Activated T-cell treated with anti-CD3 and anti-CD28 coated beads, Interleukin-2, amount 50 U/mL, for 4 hours (primary cell): Measurements from ENCODE around the gene SUPT4H1. TPM values are rescaled to one million over a fixed set of nuclear protein-coding genes. Genes with fewer than 3 reads are reported as not detected.

Source experiments
- ATAC-seq, 2 donors: fragments of 200-7000 bp; cut with Tn5 transposase; one replicate each; pipeline ENCODE4 v1.10.0; 2021
- DNase-seq: peaks from one replicate; pipeline ENCODE4 v3.0.0-alpha.2; 2020
- H3K27me3 Mint-ChIP-seq: one replicate; pipeline ENCODE4 v1.8.0; 2021; ENCODE audit warnings: low read depth, mixed read lengths
- H3K36me3 Mint-ChIP-seq: one replicate; pipeline ENCODE4 v1.8.0; 2022; ENCODE audit warnings: mixed read lengths; ENCODE audit not compliant: insufficient read depth
- H3K4me1 Mint-ChIP-seq: one replicate; pipeline ENCODE4 v1.8.0; 2021; ENCODE audit warnings: low read depth, mixed read lengths
- H3K4me3 Mint-ChIP-seq: one replicate; pipeline ENCODE4 v1.8.0; 2021; ENCODE audit warnings: mild to moderate bottlenecking, moderate library complexity, mixed read lengths
- H3K9me3 Mint-ChIP-seq: one replicate; pipeline ENCODE4 v1.8.0; 2021; ENCODE audit warnings: mixed read lengths
- total RNA-seq, 3 donors: library from RNA; stranded (reverse); gene quantifications; one replicate each; pipeline ENCODE4 v1.2.1, GENCODE V29; 2021

The SUPT4H1 gene
- total RNA-seq, 3 donors from 2014 or later: 144 to 154 (median 152) TPM

GRCh38 chr17:58362368-58363014 lies 10.5 kb upstream of the SUPT4H1 start:
- no peaks in the 10 kb centered on the region for H3K9me3 Mint-ChIP-seq
- H3K36me3 Mint-ChIP-seq: no peaks in the 10 kb centered on the region
- ATAC-seq (no peak), DNase-seq (no peak)
- H3K4me3 Mint-ChIP-seq: no peak overlapping the region
- no peaks in the 10 kb centered on the region for H3K27me3 Mint-ChIP-seq
- H3K4me1 Mint-ChIP-seq: peaks cover 7% of the 10 kb centered on the region

DNA sequence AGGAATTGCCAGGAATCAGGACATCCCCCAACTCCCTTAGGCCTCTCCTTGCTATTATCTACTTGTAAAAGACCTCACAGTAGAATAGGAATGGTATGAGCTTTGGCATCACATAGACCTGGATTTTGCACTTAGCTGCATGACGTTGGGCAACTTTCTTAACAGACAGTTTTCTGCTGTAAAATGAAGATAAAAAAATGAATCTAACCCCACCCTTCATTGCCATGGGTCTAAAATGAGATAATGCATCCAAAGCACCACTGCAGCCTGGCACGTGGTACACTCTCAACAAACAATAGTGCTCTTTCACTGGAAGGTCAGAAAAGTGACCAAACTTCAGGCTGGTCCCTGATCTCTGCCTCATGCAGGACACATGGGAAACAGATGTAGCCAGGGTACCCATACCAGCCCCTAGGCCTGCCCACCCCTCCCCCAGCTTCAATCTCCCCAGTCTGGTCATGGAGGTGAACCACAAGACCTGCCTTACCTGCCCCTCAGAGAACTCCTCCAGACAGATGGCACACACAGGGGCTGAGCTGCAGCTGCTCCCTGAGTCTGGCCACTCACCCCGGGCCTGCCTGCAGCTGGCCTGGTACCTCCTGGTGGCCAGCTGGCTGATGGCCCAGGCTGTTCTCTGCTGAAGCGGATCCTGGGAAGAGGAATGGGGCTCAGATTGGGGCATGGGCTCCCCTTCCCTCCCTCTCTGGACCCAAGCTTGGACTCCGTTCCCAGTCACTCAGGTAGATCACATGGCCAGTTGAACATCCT lies 8.5 kb upstream of the SUPT4H1 start:
- DNase-seq (no peak), ATAC-seq (no peak)
- H3K27me3 Mint-ChIP-seq: no peaks in the 10 kb centered on the region
- peaks cover 4% of the 10 kb centered on the region for H3K4me1 Mint-ChIP-seq
- peaks cover 5% of the 10 kb centered on the region for H3K36me3 Mint-ChIP-seq
- no peak overlapping the region for H3K4me3 Mint-ChIP-seq
- no peaks in the 10 kb centered on the region for H3K9me3 Mint-ChIP-seq

GRCh38 chr17:58358408-58359172 lies 6.6 kb upstream of the SUPT4H1 start:
- Mint-ChIP-seq H3K9me3 (no peaks in the 10 kb centered on the region), H3K27me3 (no peaks in the 10 kb centered on the region), H3K36me3 (peaks cover 5% of the 10 kb centered on the region), H3K4me1 (peaks cover 8% of the 10 kb centered on the region), H3K4me3 (no peak overlapping the region)
- DNase-seq (no peak), ATAC-seq (no peak)

DNA sequence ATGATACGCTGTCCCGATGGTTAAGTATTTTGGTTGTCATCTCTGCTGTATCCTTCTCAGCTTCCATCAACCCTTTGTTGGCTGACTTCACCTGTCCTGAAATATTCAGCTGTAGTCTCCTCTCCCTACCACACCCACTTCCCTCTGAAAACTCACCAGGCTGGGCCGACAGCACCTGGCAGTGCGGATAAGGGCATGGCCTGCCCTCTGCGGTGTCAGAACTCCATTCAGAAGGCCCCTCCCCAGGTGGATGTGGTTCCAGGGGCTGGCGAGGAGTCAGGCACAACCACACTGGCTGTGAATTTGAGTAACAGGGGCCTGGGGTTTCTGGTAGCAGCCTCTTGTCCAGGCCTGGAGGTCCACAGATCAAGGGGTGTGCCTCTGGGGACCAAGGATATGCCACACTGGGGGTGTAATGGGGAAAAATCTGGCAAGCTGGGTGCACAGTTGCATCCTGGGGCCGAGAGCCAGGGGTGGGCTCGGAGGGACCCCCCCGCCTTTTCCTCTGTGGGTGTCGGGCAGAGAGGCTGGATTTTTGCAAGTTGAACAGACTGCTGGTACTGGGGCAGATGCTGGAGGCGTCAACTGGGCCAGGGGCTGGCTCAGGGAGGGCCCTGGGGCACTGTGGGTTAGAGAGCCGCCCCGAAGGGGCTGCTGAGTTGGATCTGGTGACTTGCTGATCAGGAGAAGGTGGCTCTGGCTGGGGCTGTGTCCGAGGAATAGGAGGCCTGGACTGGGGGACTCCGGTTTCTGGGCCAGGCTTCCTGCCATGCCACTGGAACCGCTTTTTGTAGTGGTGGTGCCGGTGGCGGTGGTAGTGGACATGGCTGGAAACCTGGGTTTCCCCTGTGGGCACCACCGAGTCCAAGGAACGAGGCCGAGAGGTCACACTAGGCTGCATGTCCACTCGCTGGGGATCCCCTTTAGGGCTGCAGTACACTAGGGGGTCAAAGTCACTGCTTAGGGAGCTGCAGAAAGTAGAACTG lies 5.6 kb upstream of the SUPT4H1 start:
- ATAC-seq (no peak), DNase-seq (no peak)
- Mint-ChIP-seq H3K9me3 (no peaks in the 10 kb centered on the region), H3K36me3 (peaks cover 5% of the 10 kb centered on the region), H3K4me3 (no peak overlapping the region), H3K27me3 (no peaks in the 10 kb centered on the region), H3K4me1 (peaks cover 18% of the 10 kb centered on the region)

GRCh38 chr17:58356231-58356630 lies 4.2 kb upstream of the SUPT4H1 start:
- Mint-ChIP-seq H3K27me3 (no peaks in the 10 kb centered on the region), H3K36me3 (peaks cover 10% of the 10 kb centered on the region), H3K4me1 (peaks cover 24% of the 10 kb centered on the region), H3K4me3 (no peak overlapping the region), H3K9me3 (no peaks in the 10 kb centered on the region)
- DNase-seq: no peak
- ATAC-seq: no peak

DNA sequence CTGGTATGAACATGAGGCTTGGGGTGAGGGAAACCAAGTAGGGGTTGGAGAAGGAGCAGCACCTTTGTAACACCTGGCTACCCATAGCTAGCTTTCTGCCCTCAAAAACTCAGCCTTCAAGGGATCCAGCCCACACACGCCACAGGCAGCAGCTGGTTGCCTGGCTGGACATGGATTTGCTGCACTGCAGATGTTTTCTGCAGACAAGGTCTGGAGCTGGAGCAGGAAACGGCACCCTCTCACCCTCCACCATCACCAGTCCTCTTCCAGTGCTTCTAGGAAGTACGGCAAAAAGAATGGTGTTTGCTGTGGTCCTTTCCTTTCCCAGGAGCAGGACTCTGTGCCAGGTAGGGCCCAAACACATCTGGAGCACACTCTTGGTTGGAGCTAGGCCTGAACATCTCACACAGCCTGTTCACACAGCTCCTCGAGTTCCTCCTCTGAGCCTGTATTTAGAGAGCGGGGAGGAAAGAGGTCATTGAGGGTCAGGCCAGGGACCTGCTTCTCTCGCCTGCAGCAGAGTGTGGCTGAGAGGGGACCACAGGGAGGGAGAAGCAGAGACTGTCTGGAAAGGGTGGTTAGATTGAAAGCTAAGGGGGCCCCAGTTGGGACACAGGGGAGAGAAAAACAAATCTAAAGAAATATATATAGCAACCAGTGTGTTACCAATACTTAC lies 2.7 kb upstream of the SUPT4H1 start:
- H3K36me3 Mint-ChIP-seq: peaks cover 14% of the 10 kb centered on the region
- peaks cover 32% of the 10 kb centered on the region for H3K4me1 Mint-ChIP-seq
- DNase-seq (no peak), ATAC-seq (no peak)
- no peaks in the 10 kb centered on the region for H3K9me3 Mint-ChIP-seq
- H3K27me3 Mint-ChIP-seq: no peaks in the 10 kb centered on the region
- no peak overlapping the region for H3K4me3 Mint-ChIP-seq

- Mint-ChIP-seq H3K27me3 (no peaks in the 10 kb centered on the region), H3K4me3 (peak overlapping the region; percentile 100), H3K36me3 (peaks cover 26% of the 10 kb centered on the region), H3K4me1 (peaks cover 44% of the 10 kb centered on the region), H3K9me3 (no peaks in the 10 kb centered on the region)
- DNase-seq (no peak), ATAC-seq (no peak)
These were observed 1.4 kb upstream of the SUPT4H1 start for GRCh38 chr17:58353389-58353825.

DNA sequence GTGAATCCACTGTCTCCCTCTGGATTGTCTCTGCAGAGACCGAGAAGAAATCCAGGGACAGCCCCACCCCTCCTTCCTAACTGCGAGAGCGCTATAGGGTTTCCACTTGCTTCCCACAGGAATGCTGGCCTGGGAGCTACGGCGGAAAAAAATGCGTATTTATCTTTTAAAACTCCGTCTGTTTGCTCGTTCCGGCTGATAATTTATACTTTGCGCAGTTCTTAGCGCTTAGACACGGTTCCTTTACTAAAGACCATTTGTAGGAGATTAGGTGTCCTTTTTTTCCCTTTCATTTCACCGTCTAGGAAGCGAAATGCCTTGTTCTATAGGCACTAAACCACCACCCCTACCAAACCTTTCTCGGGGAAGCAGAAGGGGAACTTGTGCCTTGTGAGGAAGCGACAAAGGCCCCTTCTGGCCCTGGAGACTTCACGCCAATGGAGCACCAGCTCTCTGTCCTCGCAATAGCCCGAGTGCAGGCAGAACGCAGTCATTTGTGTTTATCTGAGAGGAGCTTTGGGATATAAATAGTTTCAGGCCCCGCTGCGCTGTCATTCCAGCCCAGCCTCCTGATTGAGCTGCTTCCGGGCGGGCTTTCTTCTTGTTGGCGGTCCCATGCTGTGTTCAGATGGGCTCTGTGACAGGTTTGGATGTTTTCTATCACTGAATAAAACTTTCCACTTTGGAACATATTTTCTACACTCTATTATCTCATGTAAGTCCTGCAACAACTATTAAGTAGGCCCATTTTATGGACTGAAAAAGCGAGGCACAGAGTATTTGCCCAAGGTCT lies 791 bp upstream of the SUPT4H1 start:
- peaks cover 30% of the 10 kb centered on the region for H3K36me3 Mint-ChIP-seq
- DNase-seq: no peak
- ATAC-seq: no peak
- H3K27me3 Mint-ChIP-seq: no peaks in the 10 kb centered on the region
- peak overlapping the region; percentile 100 for H3K4me3 Mint-ChIP-seq
- H3K9me3 Mint-ChIP-seq: no peaks in the 10 kb centered on the region
- H3K4me1 Mint-ChIP-seq: peaks cover 48% of the 10 kb centered on the region

GRCh38 chr17:58351182-58351581 lies 819 bp downstream of the SUPT4H1 start:
- H3K4me1 Mint-ChIP-seq: peaks cover 63% of the 10 kb centered on the region
- peak in 1 of 2 donors; percentile 15 for ATAC-seq
- no peaks in the 10 kb centered on the region for H3K9me3 Mint-ChIP-seq
- H3K36me3 Mint-ChIP-seq: peaks cover 42% of the 10 kb centered on the region
- no peaks in the 10 kb centered on the region for H3K27me3 Mint-ChIP-seq
- DNase-seq: no peak
- H3K4me3 Mint-ChIP-seq: peak overlapping the region; percentile 100

DNA sequence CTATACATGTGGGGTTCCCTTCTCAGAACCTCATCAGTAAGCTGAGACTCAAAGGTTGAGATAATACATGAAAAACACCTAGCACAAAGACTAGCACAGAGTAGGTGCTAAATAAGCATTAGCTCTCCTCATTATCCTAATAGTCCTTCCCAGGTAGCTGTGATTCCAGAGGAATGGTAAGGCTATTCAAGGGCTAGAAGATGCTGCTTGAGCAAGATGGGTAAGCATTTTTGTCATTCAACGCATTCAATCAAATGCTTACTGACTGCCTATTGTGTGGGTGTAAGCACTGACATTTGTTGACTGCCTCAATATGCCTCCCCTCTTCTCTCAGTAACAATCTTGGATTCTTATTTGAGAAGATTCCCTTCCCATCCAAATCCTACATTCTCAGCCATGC lies 4.0 kb downstream of the SUPT4H1 start:
- peaks cover 82% of the 10 kb centered on the region for H3K4me1 Mint-ChIP-seq
- no peaks in the 10 kb centered on the region for H3K27me3 Mint-ChIP-seq
- H3K4me3 Mint-ChIP-seq: peak overlapping the region; percentile 16
- H3K36me3 Mint-ChIP-seq: peaks cover 59% of the 10 kb centered on the region
- ATAC-seq (no peak), DNase-seq (no peak)
- no peaks in the 10 kb centered on the region for H3K9me3 Mint-ChIP-seq

DNA sequence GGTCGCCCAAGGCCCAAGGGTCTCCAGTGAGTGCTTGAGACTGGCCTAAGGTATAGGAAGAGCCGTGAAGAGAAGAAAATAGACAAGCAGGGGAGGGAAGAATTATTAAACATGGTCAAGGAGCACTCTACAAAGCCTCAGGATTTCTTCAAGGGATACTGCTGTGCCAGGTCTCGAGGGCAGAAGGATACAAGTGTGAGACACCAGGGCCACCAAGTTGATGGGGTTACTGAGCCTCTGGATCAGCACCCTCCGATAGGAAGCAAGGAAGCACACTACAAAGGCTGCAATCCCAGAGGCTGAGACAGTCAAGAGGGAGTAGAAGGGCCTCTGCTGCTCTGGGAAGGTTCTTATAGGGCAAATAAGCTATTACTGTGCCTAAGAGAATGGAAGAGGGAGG lies 6.5 kb downstream of the SUPT4H1 start:
- no peaks in the 10 kb centered on the region for H3K27me3 Mint-ChIP-seq
- ATAC-seq: no peak
- H3K36me3 Mint-ChIP-seq: peaks cover 61% of the 10 kb centered on the region
- peak overlapping the region; percentile 100 for H3K4me3 Mint-ChIP-seq
- DNase-seq: no peak
- H3K9me3 Mint-ChIP-seq: no peaks in the 10 kb centered on the region
- H3K4me1 Mint-ChIP-seq: peaks cover 85% of the 10 kb centered on the region

GRCh38 chr17:58344791-58345157 lies 7.2 kb downstream of the SUPT4H1 start:
- peaks cover 67% of the 10 kb centered on the region for H3K36me3 Mint-ChIP-seq
- no peaks in the 10 kb centered on the region for H3K27me3 Mint-ChIP-seq
- H3K9me3 Mint-ChIP-seq: no peaks in the 10 kb centered on the region
- ATAC-seq (peak; percentile 70 to 73), DNase-seq (peak; percentile 59)
- peaks cover 91% of the 10 kb centered on the region for H3K4me1 Mint-ChIP-seq
- peak overlapping the region; percentile 100 for H3K4me3 Mint-ChIP-seq
